Measurements from ENCODE around the gene ZNF787. TPM values are rescaled to one million over a fixed set of nuclear protein-coding genes. Genes with fewer than 3 reads are reported as not detected.
"Not testable (repeated sequence)": the region's sequence is repeated elsewhere in the genome, so short reads cannot be mapped to it uniquely, and the experiment has no call there.

ZNF787 gene
- polyA plus RNA-seq, 1 donor: 33.3 TPM

GRCh38 chr19:56106397-56106849 lies 14.7 kb downstream of the ZNF787 start:
- Histone ChIP-seq H3K4me1 (ENCODE audit: control insufficient read depth, insufficient read depth, low read length) (peaks cover 35% of the 10 kb centered on the region), H3K36me3 (ENCODE audit: control insufficient read depth, insufficient read depth, low read length) (peaks cover 17% of the 10 kb centered on the region), H3K9me3 (ENCODE audit: control insufficient read depth, low read depth, low read length) (no peaks in the 10 kb centered on the region), H3K4me3 (ENCODE audit: low read length) (no peak overlapping the region), H3K27me3 (ENCODE audit: control insufficient read depth, insufficient read depth, low read length) (no peaks in the 10 kb centered on the region), H3K27ac (ENCODE audit: low read length) (no peak overlapping the region)
- no peak for DNase-seq
- 90% methylated on average over 2 of the region's 27 CpGs for whole genome bisulfite sequencing (ENCODE audit: insufficient coverage, low lambda C conversion rate)

- H3K27me3 ChIP-seq (ENCODE audit: control insufficient read depth, insufficient read depth, low read length); H3K4me3 ChIP-seq (ENCODE audit: low read length); H3K9me3 ChIP-seq (ENCODE audit: control insufficient read depth, low read depth, low read length); H3K27ac ChIP-seq (ENCODE audit: low read length); DNase-seq: not testable (repeated sequence)
- WGBS (ENCODE audit: insufficient coverage, low lambda C conversion rate): no CpG with 5 or more reads among the region's 61 CpGs
- Histone ChIP-seq H3K4me1 (ENCODE audit: control insufficient read depth, insufficient read depth, low read length) (peaks cover 30% of the 10 kb centered on the region), H3K36me3 (ENCODE audit: control insufficient read depth, insufficient read depth, low read length) (peaks cover 21% of the 10 kb centered on the region)
Measured at GRCh38 chr19:56105831-56106396, 15.2 kb downstream of the ZNF787 start.

- Histone ChIP-seq H3K4me1 (ENCODE audit: control insufficient read depth, insufficient read depth, low read length) (peaks cover 22% of the 10 kb centered on the region), H3K36me3 (ENCODE audit: control insufficient read depth, insufficient read depth, low read length) (peaks cover 23% of the 10 kb centered on the region)
- peak; percentile 55 to 72 for DNase-seq
Measured at GRCh38 chr19:56105090-56105701, 15.9 kb downstream of the ZNF787 start.

GRCh38 chr19:56104423-56104822 lies 16.7 kb downstream of the ZNF787 start:
- H3K9me3 ChIP-seq (ENCODE audit: control insufficient read depth, low read depth, low read length): peaks cover 6% of the 10 kb centered on the region
- no peaks in the 10 kb centered on the region for H3K27me3 ChIP-seq (ENCODE audit: control insufficient read depth, insufficient read depth, low read length)
- no peak overlapping the region for H3K27ac ChIP-seq (ENCODE audit: low read length)
- peaks cover 30% of the 10 kb centered on the region for H3K36me3 ChIP-seq (ENCODE audit: control insufficient read depth, insufficient read depth, low read length)
- H3K4me1 ChIP-seq (ENCODE audit: control insufficient read depth, insufficient read depth, low read length): peaks cover 17% of the 10 kb centered on the region
- DNase-seq: no peak
- no CpG with 5 or more reads among the region's 29 CpGs for WGBS (ENCODE audit: insufficient coverage, low lambda C conversion rate)
- no peak overlapping the region for H3K4me3 ChIP-seq (ENCODE audit: low read length)

More at GRCh38 chr19:56105090-56105701, 15.9 kb downstream of the ZNF787 start:
- H3K9me3 ChIP-seq (ENCODE audit: control insufficient read depth, low read depth, low read length): peaks cover 3% of the 10 kb centered on the region
- peak overlapping the region; percentile 44 for H3K27ac ChIP-seq (ENCODE audit: low read length)
- H3K27me3 ChIP-seq (ENCODE audit: control insufficient read depth, insufficient read depth, low read length): no peaks in the 10 kb centered on the region
- no peak overlapping the region for H3K4me3 ChIP-seq (ENCODE audit: low read length)
- WGBS (ENCODE audit: insufficient coverage, low lambda C conversion rate): no CpG with 5 or more reads among the region's 22 CpGs

- DNase-seq: no peak
- H3K4me3 ChIP-seq (ENCODE audit: low read length): no peak overlapping the region
- H3K9me3 ChIP-seq (ENCODE audit: control insufficient read depth, low read depth, low read length): peaks cover 16% of the 10 kb centered on the region
- no peaks in the 10 kb centered on the region for H3K27me3 ChIP-seq (ENCODE audit: control insufficient read depth, insufficient read depth, low read length)
- H3K36me3 ChIP-seq (ENCODE audit: control insufficient read depth, insufficient read depth, low read length): peaks cover 38% of the 10 kb centered on the region
- WGBS (ENCODE audit: insufficient coverage, low lambda C conversion rate): no CpG with 5 or more reads among the region's 20 CpGs
- H3K4me1 ChIP-seq (ENCODE audit: control insufficient read depth, insufficient read depth, low read length): peaks cover 4% of the 10 kb centered on the region
- no peak overlapping the region for H3K27ac ChIP-seq (ENCODE audit: low read length)
Measured at GRCh38 chr19:56103027-56103614, 18.0 kb downstream of the ZNF787 start.

- Histone ChIP-seq H3K9me3 (ENCODE audit: control insufficient read depth, low read depth, low read length) (peaks cover 16% of the 10 kb centered on the region), H3K36me3 (ENCODE audit: control insufficient read depth, insufficient read depth, low read length) (peaks cover 45% of the 10 kb centered on the region), H3K27me3 (ENCODE audit: control insufficient read depth, insufficient read depth, low read length) (no peaks in the 10 kb centered on the region), H3K4me1 (ENCODE audit: control insufficient read depth, insufficient read depth, low read length) (peaks cover 4% of the 10 kb centered on the region), H3K4me3 (ENCODE audit: low read length) (no peak overlapping the region), H3K27ac (ENCODE audit: low read length) (no peak overlapping the region)
- WGBS (ENCODE audit: insufficient coverage, low lambda C conversion rate): no CpG with 5 or more reads among the region's 34 CpGs
- no peak for DNase-seq
Measured at GRCh38 chr19:56101746-56102535, 19.2 kb downstream of the ZNF787 start.

GRCh38 chr19:56101095-56101494 lies 20.0 kb downstream of the ZNF787 start:
- Histone ChIP-seq H3K9me3 (ENCODE audit: control insufficient read depth, low read depth, low read length) (peaks cover 16% of the 10 kb centered on the region), H3K36me3 (ENCODE audit: control insufficient read depth, insufficient read depth, low read length) (peaks cover 45% of the 10 kb centered on the region), H3K27me3 (ENCODE audit: control insufficient read depth, insufficient read depth, low read length) (no peaks in the 10 kb centered on the region), H3K4me1 (ENCODE audit: control insufficient read depth, insufficient read depth, low read length) (peaks cover 4% of the 10 kb centered on the region), H3K4me3 (ENCODE audit: low read length) (no peak overlapping the region), H3K27ac (ENCODE audit: low read length) (no peak overlapping the region)
- no peak for DNase-seq
- no CpG with 5 or more reads among the region's 25 CpGs for WGBS (ENCODE audit: insufficient coverage, low lambda C conversion rate)

GRCh38 chr19:56099638-56100539 lies 21.2 kb downstream of the ZNF787 start:
- Histone ChIP-seq H3K27me3 (ENCODE audit: control insufficient read depth, insufficient read depth, low read length) (no peaks in the 10 kb centered on the region), H3K4me3 (ENCODE audit: low read length) (no peak overlapping the region), H3K36me3 (ENCODE audit: control insufficient read depth, insufficient read depth, low read length) (peaks cover 56% of the 10 kb centered on the region), H3K27ac (ENCODE audit: low read length) (no peak overlapping the region), H3K4me1 (ENCODE audit: control insufficient read depth, insufficient read depth, low read length) (no peaks in the 10 kb centered on the region), H3K9me3 (ENCODE audit: control insufficient read depth, low read depth, low read length) (peaks cover 16% of the 10 kb centered on the region)
- 100% methylated on average over 2 of the region's 31 CpGs for WGBS (ENCODE audit: insufficient coverage, low lambda C conversion rate)
- DNase-seq: no peak

- Histone ChIP-seq H3K9me3 (ENCODE audit: control insufficient read depth, low read depth, low read length) (peaks cover 16% of the 10 kb centered on the region), H3K27me3 (ENCODE audit: control insufficient read depth, insufficient read depth, low read length) (no peaks in the 10 kb centered on the region), H3K36me3 (ENCODE audit: control insufficient read depth, insufficient read depth, low read length) (peaks cover 57% of the 10 kb centered on the region), H3K27ac (ENCODE audit: low read length) (no peak overlapping the region), H3K4me1 (ENCODE audit: control insufficient read depth, insufficient read depth, low read length) (no peaks in the 10 kb centered on the region), H3K4me3 (ENCODE audit: low read length) (no peak overlapping the region)
- 100% methylated on average over 1 of the region's 34 CpGs for WGBS (ENCODE audit: insufficient coverage, low lambda C conversion rate)
- no peak for DNase-seq
Measured at GRCh38 chr19:56098731-56099568, 22.1 kb downstream of the ZNF787 start.
